GM23248 (cell line): ENCODE measurements around the gene PLD5.

Source experiments
- EZH2 ChIP-seq: fragments of 200-600 bp; sonication (generic); IDR thresholded peaks from 2 replicates; pipeline ENCODE4 v1.6.1; 2018; ENCODE audit warnings: antibody characterized with exemption, mild to moderate bottlenecking; ENCODE audit not compliant: insufficient read depth, poor library complexity, severe bottlenecking
- EZH2phosphoT487 ChIP-seq: fragments of 200-600 bp; sonication (generic); IDR thresholded peaks from 2 replicates; pipeline ENCODE4 v1.6.1; 2018; ENCODE audit warnings: antibody characterized with exemption, moderate library complexity, mild to moderate bottlenecking, low read depth; ENCODE audit not compliant: insufficient read depth

- TF ChIP-seq EZH2 (no peak), EZH2phosphoT487 (no peak)
Measured at GRCh38 chr1:242425232-242425631, 99.3 kb downstream of the PLD5 start.
